IgD-negative memory B cell (primary cell): ENCODE measurements around the gene PRKN. TPM values are rescaled to one million over a fixed set of nuclear protein-coding genes. Genes with fewer than 3 reads are reported as not detected.

ENCODE experiments used
- H3K27ac Mint-ChIP-seq, 3 donors: one replicate each; pipeline ENCODE4 v1.8.0; 2020 to 2022; ENCODE audit warnings: mild to moderate bottlenecking in 3 of 3, mixed read lengths in 3 of 3, moderate library complexity in 1 of 3
- H3K27me3 Mint-ChIP-seq: one replicate; pipeline ENCODE4 v1.8.0; 2021; ENCODE audit warnings: mixed read lengths
- H3K36me3 Mint-ChIP-seq: one replicate; pipeline ENCODE4 v1.8.0; 2020; ENCODE audit warnings: mild to moderate bottlenecking, mixed read lengths
- H3K4me1 Mint-ChIP-seq, 3 donors: one replicate each; pipeline ENCODE4 v1.8.0; 2020 to 2022; ENCODE audit warnings: mixed read lengths in 3 of 3, mild to moderate bottlenecking in 1 of 3
- H3K4me3 Mint-ChIP-seq, 4 donors: one replicate each; pipeline ENCODE4 v1.8.0; 2020 to 2022; ENCODE audit warnings: mild to moderate bottlenecking in 4 of 4, mixed read lengths in 4 of 4, moderate library complexity in 3 of 4
- H3K9me3 Mint-ChIP-seq, 3 donors: one replicate each; pipeline ENCODE4 v1.8.0; 2020 to 2021; ENCODE audit warnings: mixed read lengths in 3 of 3, mild to moderate bottlenecking in 1 of 3
- polyA plus RNA-seq: library from polyadenylated mRNA; unstranded; fragments of 300-500 nt; fragmentation: Illumina TruSeq; gene quantifications from one replicate; pipeline ENCODE4 v1.2.3, GENCODE V29; 2021

The PRKN gene
- polyA plus RNA-seq, 1 donor from 2014 or later: 0.55 TPM

DNA sequence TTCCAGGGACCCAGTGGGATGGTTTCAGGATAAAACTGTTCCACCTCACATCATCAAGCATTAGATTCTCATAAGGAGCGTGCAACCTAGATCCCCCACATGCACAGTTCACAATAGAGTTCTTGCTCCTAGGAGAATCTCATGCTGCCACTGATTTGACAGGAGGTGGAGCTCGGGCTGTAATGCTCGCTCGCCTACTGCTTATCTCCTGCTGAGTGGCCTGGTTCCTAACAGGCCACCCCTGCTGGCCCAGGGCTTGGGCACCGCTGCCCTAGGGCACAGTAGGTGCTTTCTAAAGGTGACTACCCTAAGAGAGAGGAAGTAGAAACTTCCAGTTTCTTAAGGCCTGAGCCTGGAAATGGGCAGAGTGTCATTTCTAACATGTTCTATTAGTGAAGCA is 656.9 kb downstream of the PRKN start:
- Mint-ChIP-seq H3K4me3 (no peak overlapping the region), H3K4me1 (no peaks in the 10 kb centered on the region), H3K36me3 (no peaks in the 10 kb centered on the region), H3K27me3 (no peaks in the 10 kb centered on the region), H3K27ac (no peak overlapping the region), H3K9me3 (peaks cover 10 to 27% (median 15%) of the 10 kb centered on the region in 3 donors)

DNA sequence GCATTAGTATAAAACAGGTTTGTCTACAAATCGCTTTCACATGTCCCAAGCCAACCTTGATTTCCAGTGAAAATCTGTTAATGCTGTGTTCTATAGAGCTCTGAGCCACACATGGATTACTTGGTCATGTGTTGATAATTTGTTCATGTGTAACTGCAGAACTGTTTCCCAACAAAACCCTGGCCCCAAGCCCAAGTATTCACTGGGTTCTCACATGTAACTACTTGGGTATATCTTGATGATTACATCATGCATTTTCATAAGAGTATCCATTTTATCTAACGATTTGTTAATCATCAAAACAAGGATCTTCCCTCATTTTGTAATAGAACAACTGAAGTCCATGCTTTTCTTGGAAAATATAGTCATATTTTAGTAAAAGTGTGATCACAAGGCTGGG is 657.6 kb downstream of the PRKN start:
- Mint-ChIP-seq H3K27me3 (no peaks in the 10 kb centered on the region), H3K4me1 (no peaks in the 10 kb centered on the region), H3K27ac (no peak overlapping the region), H3K36me3 (no peaks in the 10 kb centered on the region), H3K9me3 (peaks cover 11 to 27% (median 15%) of the 10 kb centered on the region in 3 donors), H3K4me3 (no peak overlapping the region)

GRCh38 chr6:162068340-162068739 is 659.2 kb downstream of the PRKN start:
- Mint-ChIP-seq H3K36me3 (no peaks in the 10 kb centered on the region), H3K9me3 (peaks cover 11 to 23% (median 15%) of the 10 kb centered on the region in 3 donors), H3K4me1 (no peaks in the 10 kb centered on the region)

DNA sequence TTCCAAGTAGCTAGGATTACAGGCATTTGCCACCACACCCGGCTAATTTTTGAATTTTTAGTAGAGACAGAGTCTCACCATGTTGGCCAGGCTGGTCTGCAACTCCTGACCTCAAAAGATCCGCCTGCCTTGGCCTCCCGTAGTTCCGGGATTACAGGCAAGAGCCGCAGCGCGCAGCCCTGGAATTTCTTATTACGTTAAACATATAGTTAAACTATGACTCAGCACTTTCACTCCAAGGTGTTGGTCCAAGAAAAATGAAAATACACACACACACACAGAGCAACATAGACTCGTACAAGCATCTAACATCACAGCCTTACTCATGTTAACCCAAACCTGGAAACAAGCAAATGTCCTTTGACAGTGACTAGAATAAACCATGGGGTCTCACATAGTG is 663.9 kb downstream of the PRKN start:
- Mint-ChIP-seq H3K4me3 (no peak overlapping the region), H3K36me3 (no peaks in the 10 kb centered on the region), H3K4me1 (no peaks in the 10 kb centered on the region), H3K27ac (peak overlapping the region in 1 of 3 donors; percentile 14), H3K9me3 (peaks cover 4 to 11% (median 7%) of the 10 kb centered on the region in 3 donors), H3K27me3 (no peaks in the 10 kb centered on the region)

More at GRCh38 chr6:162068340-162068739, 659.2 kb downstream of the PRKN start:
- Mint-ChIP-seq H3K4me3 (no peak overlapping the region), H3K27ac (no peak overlapping the region), H3K27me3 (no peaks in the 10 kb centered on the region)

DNA sequence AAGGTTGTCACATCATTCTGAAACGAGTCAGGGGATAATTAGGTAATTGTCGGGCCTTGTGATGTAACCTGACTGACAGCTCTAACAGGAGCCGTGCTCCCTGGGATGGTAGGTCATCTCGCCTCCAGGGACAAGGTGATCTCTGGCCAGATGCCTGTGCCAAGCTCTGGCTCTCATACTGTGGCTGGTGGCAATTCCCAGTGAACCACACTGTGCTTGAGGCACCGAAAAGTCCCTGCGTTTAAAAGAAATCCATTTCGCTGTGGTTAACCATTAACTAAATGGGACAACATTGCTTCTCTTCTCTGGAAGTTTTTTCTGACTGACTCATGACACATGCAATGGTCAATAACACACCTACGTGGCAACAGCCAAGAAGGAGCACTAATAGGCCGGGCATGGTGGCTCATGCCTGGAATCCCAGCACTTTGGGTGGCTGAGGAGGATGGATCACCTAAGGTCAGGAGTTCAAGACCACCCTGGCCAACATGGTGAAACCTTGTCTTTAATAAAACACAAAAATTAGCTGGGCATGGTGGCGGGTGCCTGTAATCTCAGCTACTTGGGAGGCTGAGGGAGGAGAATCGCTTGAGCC is 669.2 kb downstream of the PRKN start:
- Mint-ChIP-seq H3K36me3 (no peaks in the 10 kb centered on the region), H3K4me1 (no peaks in the 10 kb centered on the region), H3K9me3 (peaks cover 0 to 7% (median 2%) of the 10 kb centered on the region in 3 donors), H3K27me3 (no peaks in the 10 kb centered on the region), H3K4me3 (no peak overlapping the region), H3K27ac (no peak overlapping the region)

- H3K27me3 Mint-ChIP-seq: no peaks in the 10 kb centered on the region
- H3K27ac Mint-ChIP-seq: no peak overlapping the region
- no peaks in the 10 kb centered on the region for H3K36me3 Mint-ChIP-seq
- H3K4me1 Mint-ChIP-seq: no peaks in the 10 kb centered on the region
- no peak overlapping the region for H3K4me3 Mint-ChIP-seq
- peaks cover 0 to 8% (median 2%) of the 10 kb centered on the region in 3 donors for H3K9me3 Mint-ChIP-seq
Measured at GRCh38 chr6:162056745-162057144, 670.8 kb downstream of the PRKN start.

DNA sequence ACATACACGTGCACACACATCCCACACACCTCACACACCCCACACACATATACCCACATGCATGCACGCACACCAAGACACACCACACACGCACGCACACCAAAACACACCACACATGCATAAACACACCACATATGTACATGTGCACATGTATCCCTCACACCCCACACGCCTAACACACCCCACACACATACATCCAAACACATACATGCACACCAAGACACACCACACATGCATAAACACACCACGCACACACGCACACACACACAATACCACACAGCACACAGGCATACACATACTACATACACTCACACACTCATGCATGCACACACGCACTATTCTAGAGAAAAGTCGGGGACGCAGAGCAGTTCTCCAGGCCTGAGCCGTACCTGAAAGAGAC is 671.5 kb downstream of the PRKN start:
- H3K27me3 Mint-ChIP-seq: no peaks in the 10 kb centered on the region
- no peak overlapping the region for H3K27ac Mint-ChIP-seq
- H3K36me3 Mint-ChIP-seq: no peaks in the 10 kb centered on the region
- no peaks in the 10 kb centered on the region for H3K4me1 Mint-ChIP-seq
- H3K4me3 Mint-ChIP-seq: no peak overlapping the region
- peaks cover 0 to 6% (median 2%) of the 10 kb centered on the region in 3 donors for H3K9me3 Mint-ChIP-seq

- Mint-ChIP-seq H3K4me1 (no peaks in the 10 kb centered on the region), H3K27ac (no peak overlapping the region), H3K36me3 (no peaks in the 10 kb centered on the region), H3K9me3 (peaks cover 0 to 6% (median 2%) of the 10 kb centered on the region in 3 donors), H3K4me3 (peak overlapping the region in 1 of 4 donors; percentile 52), H3K27me3 (no peaks in the 10 kb centered on the region)
Measured at GRCh38 chr6:162055365-162055764, 672.2 kb downstream of the PRKN start.

GRCh38 chr6:162053084-162053483 is 674.5 kb downstream of the PRKN start:
- no peaks in the 10 kb centered on the region for H3K4me1 Mint-ChIP-seq
- no peaks in the 10 kb centered on the region for H3K27me3 Mint-ChIP-seq
- peaks cover 0 to 6% (median 2%) of the 10 kb centered on the region in 3 donors for H3K9me3 Mint-ChIP-seq
- H3K4me3 Mint-ChIP-seq: no peak overlapping the region
- no peak overlapping the region for H3K27ac Mint-ChIP-seq
- H3K36me3 Mint-ChIP-seq: peaks cover 4% of the 10 kb centered on the region

DNA sequence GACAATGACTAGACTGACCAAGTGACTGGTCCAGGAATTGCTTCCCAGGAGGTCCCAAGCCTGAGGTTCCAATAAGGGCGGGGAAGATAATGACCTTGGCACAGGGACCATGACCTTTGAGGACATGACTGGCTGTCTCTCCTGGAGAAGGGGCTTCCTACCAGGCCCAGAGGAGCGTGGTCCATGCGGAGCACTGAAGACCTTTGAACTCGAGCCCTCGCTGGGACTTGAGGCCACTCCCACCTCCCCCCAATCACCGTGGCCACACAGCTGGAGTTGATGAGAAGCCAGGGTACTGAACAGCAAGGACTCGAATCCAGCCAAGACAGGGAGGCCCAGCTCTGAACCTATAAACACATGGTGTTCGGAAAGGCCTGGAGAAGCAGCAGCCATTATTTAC is 677.0 kb downstream of the PRKN start:
- Mint-ChIP-seq H3K9me3 (peaks cover 2 to 7% (median 5%) of the 10 kb centered on the region in 3 donors), H3K4me1 (no peaks in the 10 kb centered on the region), H3K4me3 (no peak overlapping the region)

DNA sequence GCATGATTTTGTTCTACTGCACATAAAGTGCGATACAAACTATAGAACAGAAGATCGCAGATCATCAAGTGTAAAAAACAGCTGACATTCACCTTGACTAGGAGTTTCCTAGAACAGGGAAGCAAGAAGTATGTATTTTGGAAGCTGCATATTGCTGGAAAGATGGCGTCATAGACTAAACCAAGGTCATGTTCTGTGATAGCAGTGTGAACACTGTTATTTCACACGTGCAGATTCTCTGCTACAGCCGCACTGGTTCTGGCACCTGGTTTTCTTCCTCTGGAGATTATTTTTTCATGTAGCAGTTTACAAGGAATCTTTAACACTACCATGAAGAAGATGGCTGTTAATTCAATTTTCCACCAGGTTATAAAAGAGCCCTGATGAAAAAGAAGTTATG is 681.2 kb downstream of the PRKN start:
- peaks cover 0 to 1% (median 0%) of the 10 kb centered on the region in 3 donors for H3K4me1 Mint-ChIP-seq
- no peak overlapping the region for H3K4me3 Mint-ChIP-seq
- no peaks in the 10 kb centered on the region for H3K27me3 Mint-ChIP-seq
- peaks cover 4% of the 10 kb centered on the region for H3K36me3 Mint-ChIP-seq
- no peak overlapping the region for H3K27ac Mint-ChIP-seq
- H3K9me3 Mint-ChIP-seq: peaks cover 11 to 26% (median 17%) of the 10 kb centered on the region in 3 donors

More for the DNA sequence above, 677.0 kb downstream of the PRKN start:
- H3K27me3 Mint-ChIP-seq: no peaks in the 10 kb centered on the region
- peaks cover 4% of the 10 kb centered on the region for H3K36me3 Mint-ChIP-seq
- H3K27ac Mint-ChIP-seq: no peak overlapping the region

DNA sequence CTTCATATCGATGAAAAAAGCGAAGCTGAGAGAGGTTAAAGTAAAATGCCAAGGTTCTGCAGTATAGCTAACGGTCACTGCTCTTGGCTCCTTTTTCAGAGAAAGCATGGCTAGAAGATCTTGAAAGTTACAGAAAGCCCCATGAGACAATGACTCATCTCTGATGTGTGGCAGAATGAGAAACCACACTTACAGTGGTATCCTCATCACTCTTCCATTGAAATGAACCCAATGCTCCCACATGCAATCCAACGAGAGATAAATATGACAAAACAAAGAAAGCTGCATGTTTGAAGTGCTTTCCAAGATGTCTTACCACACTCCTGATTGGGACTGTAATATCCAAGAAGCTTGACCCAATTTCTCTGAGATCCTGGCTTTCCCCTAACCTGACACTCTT is 694.9 kb downstream of the PRKN start:
- peaks cover 0 to 6% (median 4%) of the 10 kb centered on the region in 3 donors for H3K9me3 Mint-ChIP-seq
- no peaks in the 10 kb centered on the region for H3K36me3 Mint-ChIP-seq
- H3K4me3 Mint-ChIP-seq: no peak overlapping the region
- no peaks in the 10 kb centered on the region for H3K27me3 Mint-ChIP-seq
- no peaks in the 10 kb centered on the region for H3K4me1 Mint-ChIP-seq
- H3K27ac Mint-ChIP-seq: no peak overlapping the region

DNA sequence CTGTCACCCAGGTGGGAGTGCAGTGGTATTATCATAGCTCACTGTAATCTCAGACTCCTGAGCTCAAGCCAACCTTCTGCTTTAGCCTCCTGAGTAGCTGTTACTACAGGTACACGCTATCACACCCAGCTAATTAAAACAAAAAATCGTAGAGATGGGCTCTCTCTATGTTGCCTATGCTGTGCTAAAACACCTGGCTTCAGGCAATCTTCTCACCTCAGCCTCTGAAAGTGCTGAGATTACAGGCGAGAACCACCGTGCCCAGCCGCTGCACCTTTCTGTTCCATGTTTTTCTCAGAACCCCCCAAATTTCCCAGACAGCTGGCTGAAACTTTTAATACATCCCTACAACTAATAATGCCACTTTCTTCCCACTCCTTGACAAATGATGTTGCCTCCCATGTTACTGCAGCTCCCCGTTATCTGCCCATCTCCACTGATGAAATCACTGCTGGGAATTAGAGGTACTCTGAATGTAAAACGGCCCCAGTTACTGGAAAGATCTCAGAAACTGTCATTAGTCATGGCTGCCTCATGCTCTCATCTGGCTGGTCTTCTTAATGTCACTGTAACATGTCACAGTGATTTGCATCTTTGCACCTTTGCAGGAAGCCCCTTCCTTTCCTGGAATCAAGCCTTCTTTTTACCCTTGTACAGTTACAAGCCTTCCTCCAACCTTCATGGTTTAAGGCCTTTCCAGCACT is 697.5 kb downstream of the PRKN start:
- Mint-ChIP-seq H3K4me3 (no peak overlapping the region), H3K9me3 (peaks cover 3 to 4% (median 4%) of the 10 kb centered on the region in 3 donors), H3K27me3 (no peaks in the 10 kb centered on the region), H3K36me3 (no peaks in the 10 kb centered on the region), H3K4me1 (no peaks in the 10 kb centered on the region), H3K27ac (no peak overlapping the region)

- Mint-ChIP-seq H3K4me1 (no peaks in the 10 kb centered on the region), H3K9me3 (peaks cover 4 to 16% (median 14%) of the 10 kb centered on the region in 3 donors), H3K27me3 (no peaks in the 10 kb centered on the region), H3K4me3 (no peak overlapping the region), H3K27ac (no peak overlapping the region), H3K36me3 (no peaks in the 10 kb centered on the region)
Measured at GRCh38 chr6:162026843-162027242, 700.7 kb downstream of the PRKN start.

GRCh38 chr6:162026031-162026430 is 701.5 kb downstream of the PRKN start:
- Mint-ChIP-seq H3K4me3 (no peak overlapping the region), H3K27me3 (no peaks in the 10 kb centered on the region), H3K27ac (no peak overlapping the region), H3K36me3 (no peaks in the 10 kb centered on the region), H3K9me3 (peaks cover 4 to 19% (median 14%) of the 10 kb centered on the region in 3 donors), H3K4me1 (no peaks in the 10 kb centered on the region)

- no peak overlapping the region for H3K27ac Mint-ChIP-seq
- H3K27me3 Mint-ChIP-seq: no peaks in the 10 kb centered on the region
- H3K4me3 Mint-ChIP-seq: no peak overlapping the region
- H3K36me3 Mint-ChIP-seq: no peaks in the 10 kb centered on the region
- H3K9me3 Mint-ChIP-seq: peaks cover 0 to 28% (median 11%) of the 10 kb centered on the region in 3 donors
- H3K4me1 Mint-ChIP-seq: no peaks in the 10 kb centered on the region
Measured at GRCh38 chr6:162019349-162019748, 708.2 kb downstream of the PRKN start.
